ENCODE measurements around the gene CATSPERZ. TPM values are rescaled to one million over a fixed set of nuclear protein-coding genes. Genes with fewer than 3 reads are reported as not detected.

The CATSPERZ gene
- total and polyA plus RNA-seq, 2 of the 13 experiments (the other 11 are each of a cell fraction or from before 2014, with no cell fraction given) = 0.22 to 0.48 TPM

GRCh38 chr11:64305691-64306562 lies 5.8 kb downstream of the CATSPERZ start (continued):
- TF ChIP-seq, protein P1, sequence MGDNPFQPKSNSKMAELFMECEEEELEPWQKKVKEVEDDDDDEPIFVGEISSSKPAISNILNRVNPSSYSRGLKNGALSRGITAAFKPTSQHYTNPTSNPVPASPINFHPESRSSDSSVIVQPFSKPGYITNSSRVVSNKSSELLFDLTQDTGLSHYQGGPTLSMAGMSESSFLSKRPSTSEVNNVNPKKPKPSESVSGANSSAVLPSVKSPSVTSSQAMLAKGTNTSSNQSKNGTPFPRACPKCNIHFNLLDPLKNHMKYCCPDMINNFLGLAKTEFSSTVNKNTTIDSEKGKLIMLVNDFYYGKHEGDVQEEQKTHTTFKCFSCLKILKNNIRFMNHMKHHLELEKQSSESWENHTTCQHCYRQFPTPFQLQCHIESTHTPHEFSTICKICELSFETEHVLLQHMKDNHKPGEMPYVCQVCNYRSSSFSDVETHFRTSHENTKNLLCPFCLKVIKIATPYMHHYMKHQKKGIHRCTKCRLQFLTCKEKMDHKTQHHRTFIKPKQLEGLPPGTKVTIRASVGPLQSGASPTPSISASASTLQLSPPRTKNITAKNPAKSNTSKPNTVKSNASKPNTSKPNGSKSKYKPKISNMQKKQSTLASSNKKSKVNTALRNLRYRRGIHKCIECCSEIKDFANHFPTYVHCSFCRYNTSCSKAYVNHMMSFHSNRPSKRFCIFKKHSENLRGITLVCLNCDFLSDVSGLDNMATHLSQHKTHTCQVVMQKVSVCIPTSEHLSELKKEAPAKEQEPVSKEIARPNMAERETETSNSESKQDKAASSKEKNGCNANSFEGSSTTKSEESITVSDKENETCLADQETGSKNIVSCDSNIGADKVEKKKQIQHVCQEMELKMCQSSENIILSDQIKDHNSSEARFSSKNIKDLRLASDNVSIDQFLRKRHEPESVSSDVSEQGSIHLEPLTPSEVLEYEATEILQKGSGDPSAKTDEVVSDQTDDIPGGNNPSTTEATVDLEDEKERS (CRISPR knock-in tag; IDR thresholded peaks at IDR 0.05) = peak; percentile 64; the same call in 1 of the 2 replicates
- TF ChIP-seq, protein P2, sequence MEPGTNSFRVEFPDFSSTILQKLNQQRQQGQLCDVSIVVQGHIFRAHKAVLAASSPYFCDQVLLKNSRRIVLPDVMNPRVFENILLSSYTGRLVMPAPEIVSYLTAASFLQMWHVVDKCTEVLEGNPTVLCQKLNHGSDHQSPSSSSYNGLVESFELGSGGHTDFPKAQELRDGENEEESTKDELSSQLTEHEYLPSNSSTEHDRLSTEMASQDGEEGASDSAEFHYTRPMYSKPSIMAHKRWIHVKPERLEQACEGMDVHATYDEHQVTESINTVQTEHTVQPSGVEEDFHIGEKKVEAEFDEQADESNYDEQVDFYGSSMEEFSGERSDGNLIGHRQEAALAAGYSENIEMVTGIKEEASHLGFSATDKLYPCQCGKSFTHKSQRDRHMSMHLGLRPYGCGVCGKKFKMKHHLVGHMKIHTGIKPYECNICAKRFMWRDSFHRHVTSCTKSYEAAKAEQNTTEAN (CRISPR knock-in tag; conservative IDR thresholded peaks at IDR 0.05) = peak; percentile 71; the same call in 1 of the 2 replicates
- TF ChIP-seq GLI4 (CRISPR knock-in tag; IDR thresholded peaks at IDR 0.05; ENCODE audit: borderline replicate concordance) = no peak; the same call in 1 of the 2 replicates
- 0 out of 2 replicates have a peak, but pooled peaks have one; percentile 38 for TF ChIP-seq ZMYM4 (CRISPR knock-in tag; IDR thresholded peaks at IDR 0.05)
- TF ChIP-seq SIN3A (IDR thresholded peaks at IDR 0.05; ENCODE audit: borderline replicate concordance, low read depth, low read length) = no peak
- TF ChIP-seq AGO2 (optimal IDR thresholded peaks at IDR 0.05; ENCODE audit: low read depth, low read length) = peak; percentile 86
- no peak for TF ChIP-seq ZNF747 (CRISPR knock-in tag; IDR thresholded peaks at IDR 0.05; ENCODE audit: borderline replicate concordance)
- TF ChIP-seq SKIL (CRISPR knock-in tag; IDR thresholded peaks at IDR 0.05; ENCODE audit: borderline replicate concordance) = no peak
- TF ChIP-seq TFAP4 (IDR thresholded peaks at IDR 0.05; ENCODE audit: borderline replicate concordance, low read depth) = peak; percentile 50; the same call in 1 of the 2 replicates
- 0 out of 2 replicates have a peak, but pooled peaks have one; percentile 53 for TF ChIP-seq TBX3 (IDR thresholded peaks at IDR 0.05; ENCODE audit: borderline replicate concordance)
- TF ChIP-seq, protein P3, sequence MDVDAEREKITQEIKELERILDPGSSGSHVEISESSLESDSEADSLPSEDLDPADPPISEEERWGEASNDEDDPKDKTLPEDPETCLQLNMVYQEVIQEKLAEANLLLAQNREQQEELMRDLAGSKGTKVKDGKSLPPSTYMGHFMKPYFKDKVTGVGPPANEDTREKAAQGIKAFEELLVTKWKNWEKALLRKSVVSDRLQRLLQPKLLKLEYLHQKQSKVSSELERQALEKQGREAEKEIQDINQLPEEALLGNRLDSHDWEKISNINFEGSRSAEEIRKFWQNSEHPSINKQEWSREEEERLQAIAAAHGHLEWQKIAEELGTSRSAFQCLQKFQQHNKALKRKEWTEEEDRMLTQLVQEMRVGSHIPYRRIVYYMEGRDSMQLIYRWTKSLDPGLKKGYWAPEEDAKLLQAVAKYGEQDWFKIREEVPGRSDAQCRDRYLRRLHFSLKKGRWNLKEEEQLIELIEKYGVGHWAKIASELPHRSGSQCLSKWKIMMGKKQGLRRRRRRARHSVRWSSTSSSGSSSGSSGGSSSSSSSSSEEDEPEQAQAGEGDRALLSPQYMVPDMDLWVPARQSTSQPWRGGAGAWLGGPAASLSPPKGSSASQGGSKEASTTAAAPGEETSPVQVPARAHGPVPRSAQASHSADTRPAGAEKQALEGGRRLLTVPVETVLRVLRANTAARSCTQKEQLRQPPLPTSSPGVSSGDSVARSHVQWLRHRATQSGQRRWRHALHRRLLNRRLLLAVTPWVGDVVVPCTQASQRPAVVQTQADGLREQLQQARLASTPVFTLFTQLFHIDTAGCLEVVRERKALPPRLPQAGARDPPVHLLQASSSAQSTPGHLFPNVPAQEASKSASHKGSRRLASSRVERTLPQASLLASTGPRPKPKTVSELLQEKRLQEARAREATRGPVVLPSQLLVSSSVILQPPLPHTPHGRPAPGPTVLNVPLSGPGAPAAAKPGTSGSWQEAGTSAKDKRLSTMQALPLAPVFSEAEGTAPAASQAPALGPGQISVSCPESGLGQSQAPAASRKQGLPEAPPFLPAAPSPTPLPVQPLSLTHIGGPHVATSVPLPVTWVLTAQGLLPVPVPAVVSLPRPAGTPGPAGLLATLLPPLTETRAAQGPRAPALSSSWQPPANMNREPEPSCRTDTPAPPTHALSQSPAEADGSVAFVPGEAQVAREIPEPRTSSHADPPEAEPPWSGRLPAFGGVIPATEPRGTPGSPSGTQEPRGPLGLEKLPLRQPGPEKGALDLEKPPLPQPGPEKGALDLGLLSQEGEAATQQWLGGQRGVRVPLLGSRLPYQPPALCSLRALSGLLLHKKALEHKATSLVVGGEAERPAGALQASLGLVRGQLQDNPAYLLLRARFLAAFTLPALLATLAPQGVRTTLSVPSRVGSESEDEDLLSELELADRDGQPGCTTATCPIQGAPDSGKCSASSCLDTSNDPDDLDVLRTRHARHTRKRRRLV (CRISPR knock-in tag; IDR thresholded peaks at IDR 0.05) = peak; percentile 89
- TF ChIP-seq HDAC6 (IDR thresholded peaks at IDR 0.05; ENCODE audit: low read depth, low read length) = no peak

All from HepG2 (cell line).